Endometrium (tissue), 2 donors: ENCODE measurements around the gene INF2.

ENCODE experiments used
- FAIRE-seq: peaks from 2 replicates; lab custom pipeline; 2012; peaks lifted over from hg19 to GRCh38; lab: Jason Lieb, UNC
- donor health status: control.
- donor health status: control.

INF2 gene

DNA sequence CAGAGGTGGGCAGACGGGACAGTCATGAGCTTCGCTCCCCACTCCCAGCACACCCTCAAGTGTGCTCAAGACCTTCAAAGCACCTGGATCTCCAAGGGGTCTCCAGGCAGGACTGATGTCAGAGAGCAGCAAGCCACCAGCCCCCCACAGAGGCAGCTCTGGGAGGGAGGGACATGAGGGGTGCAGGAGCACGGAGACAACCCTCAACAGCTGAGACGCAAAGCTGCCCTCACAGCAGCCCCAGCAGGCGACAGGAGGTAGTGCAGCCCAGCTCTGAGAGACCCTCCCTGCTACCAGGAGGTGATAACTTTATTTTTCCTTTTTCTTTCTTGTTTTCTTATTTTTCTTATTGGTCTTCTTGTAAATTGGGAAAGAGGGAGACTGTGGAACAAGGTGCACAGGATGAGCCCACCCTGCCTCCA lies 81.4 kb downstream of the INF2 start:
- FAIRE-seq = no peak

DNA sequence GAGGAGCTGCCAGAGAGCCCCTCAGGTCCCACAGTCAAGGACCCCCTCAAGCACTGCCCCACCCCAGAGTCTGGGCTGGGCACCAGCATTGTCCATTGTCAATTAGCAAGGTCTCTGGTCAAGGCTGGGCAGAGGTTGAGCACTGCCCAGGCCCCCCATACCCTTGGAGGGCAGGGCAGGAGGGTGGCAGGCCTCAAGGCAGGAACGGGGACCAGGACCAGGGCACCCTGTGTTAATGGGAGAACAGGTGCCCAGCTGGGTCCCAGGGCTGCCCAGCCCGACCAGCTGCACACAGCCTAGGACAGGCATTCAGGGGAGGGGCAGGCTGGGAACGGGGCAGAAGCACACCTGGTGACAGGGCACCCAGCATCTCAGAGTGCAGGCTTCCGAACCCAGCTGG lies 82.0 kb downstream of the INF2 start:
- no peak for FAIRE-seq
